Left lung (tissue), 10 donors: ENCODE data around the gene TCEAL3. TPM values are rescaled to one million over a fixed set of nuclear protein-coding genes. Genes with fewer than 3 reads are reported as not detected.
"Not testable (repeated sequence)": the region's sequence is repeated elsewhere in the genome, so short reads cannot be mapped to it uniquely, and the experiment has no call there.

Source experiments
- ATAC-seq: fragments of 200-7000 bp; cut with Tn5 transposase; one replicate; pipeline ENCODE4 v1.9.1; 2020; ENCODE audit warnings: moderate library complexity
- DNase-seq, 4 donors: peaks; one replicate each; pipeline ENCODE4 v3.0.0-alpha.2; 2013 to 2020
- H3K27ac ChIP-seq, 2 donors: fragments of 200-600 bp; sonication (generic) in 1 of 2; one replicate each; pipeline versions ENCODE4 v1.5.0 to v1.8.0; 2020 to 2021
- H3K27me3 ChIP-seq, 2 donors: fragments of 200-600 bp; sonication (generic) in 1 of 2; one replicate each; pipeline versions ENCODE4 v1.5.0 to v1.8.0; 2020 to 2021
- H3K36me3 ChIP-seq, 2 donors: fragments of 200-600 bp; sonication (generic) in 1 of 2; one replicate each; pipeline versions ENCODE4 v1.5.0 to v1.8.0; 2020 to 2021
- H3K4me1 ChIP-seq, 2 donors: fragments of 200-600 bp; one replicate each; pipeline ENCODE4 v1.8.0; 2021
- H3K4me3 ChIP-seq, 2 donors: fragments of 200-600 bp; sonication (generic) in 1 of 2; one replicate each; pipeline versions ENCODE4 v1.5.0 to v1.8.0; 2020 to 2021; ENCODE audit warnings: mild to moderate bottlenecking in 1 of 2
- H3K9me3 ChIP-seq, 2 donors: fragments of 200-600 bp; sonication (generic) in 1 of 2; one replicate each; pipeline versions ENCODE4 v1.5.0 to v1.8.0; 2020 to 2021
- intact Hi-C, 2 donors: fragments of 100-400 bp; cut with DNase I; formaldehyde crosslinking; loops; one replicate each; pipeline versions ENCODE4 v1.11.2 to v1.14.2; 2022
- polyA plus RNA-seq, 6 donors: library from polyadenylated mRNA; unstranded; fragments of 120-200 nt; gene quantifications; one replicate each; pipeline ENCODE4 v1.2.1, GENCODE V29; 2013; ENCODE audit not compliant: insufficient read length in 6 of 6
- total RNA-seq, 2 donors: library from RNA; stranded (reverse); fragmentation: NEBNext Ultra II Directional; extraction: Animal tissue kit (Norgen Biotek cat#: 25700); gene quantifications; one replicate each; pipeline ENCODE4 v1.2.1, GENCODE V29; 2021
- TF ChIP-seq, protein P1 (sequence below), 2 donors: fragments of 200-600 bp; sonication (generic) in 1 of 2; IDR thresholded peaks; one replicate each; pipeline versions ENCODE4 v1.5.0 to v1.8.0; 2021; ENCODE audit warnings: antibody characterized with exemption in 2 of 2
- donor health status: DM: no; HTN: yes; CAD: no.
- donor health status: DM: no; HTN: no; CAD: no.

The TCEAL3 gene
- total and polyA plus RNA-seq, 8 donors: 20.8 to 30.4 (median 25.6) TPM

DNA sequence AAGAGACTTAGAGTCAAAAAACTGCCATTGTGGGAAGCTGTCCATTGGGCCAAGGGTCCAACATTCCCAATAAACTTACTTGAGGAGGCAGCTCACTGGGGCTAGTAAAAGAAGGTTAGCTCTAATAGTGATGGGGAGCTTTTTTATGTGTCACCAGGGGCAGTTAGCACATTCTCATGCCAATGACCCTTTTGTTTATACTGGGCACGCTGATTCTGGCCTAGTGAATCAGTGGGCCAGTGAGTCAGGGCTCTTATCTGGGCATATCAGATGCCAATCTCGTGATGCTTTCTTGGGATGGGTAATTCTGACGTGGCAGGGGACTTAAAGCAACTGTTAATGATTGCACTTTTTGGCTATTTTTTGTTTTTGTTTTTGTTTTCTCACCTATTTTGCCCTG lies 48.9 kb downstream of the TCEAL3 start:
- intact Hi-C loops: no loop called here
- DNase-seq (no peak), ATAC-seq (peak; percentile 19)
- Histone ChIP-seq H3K27me3 (no peaks in the 10 kb centered on the region), H3K9me3 (no peaks in the 10 kb centered on the region), H3K36me3 (no peaks in the 10 kb centered on the region), H3K4me3 (no peak overlapping the region), H3K4me1 (no peaks in the 10 kb centered on the region), H3K27ac (no peak overlapping the region)
- TF ChIP-seq, protein P1, sequence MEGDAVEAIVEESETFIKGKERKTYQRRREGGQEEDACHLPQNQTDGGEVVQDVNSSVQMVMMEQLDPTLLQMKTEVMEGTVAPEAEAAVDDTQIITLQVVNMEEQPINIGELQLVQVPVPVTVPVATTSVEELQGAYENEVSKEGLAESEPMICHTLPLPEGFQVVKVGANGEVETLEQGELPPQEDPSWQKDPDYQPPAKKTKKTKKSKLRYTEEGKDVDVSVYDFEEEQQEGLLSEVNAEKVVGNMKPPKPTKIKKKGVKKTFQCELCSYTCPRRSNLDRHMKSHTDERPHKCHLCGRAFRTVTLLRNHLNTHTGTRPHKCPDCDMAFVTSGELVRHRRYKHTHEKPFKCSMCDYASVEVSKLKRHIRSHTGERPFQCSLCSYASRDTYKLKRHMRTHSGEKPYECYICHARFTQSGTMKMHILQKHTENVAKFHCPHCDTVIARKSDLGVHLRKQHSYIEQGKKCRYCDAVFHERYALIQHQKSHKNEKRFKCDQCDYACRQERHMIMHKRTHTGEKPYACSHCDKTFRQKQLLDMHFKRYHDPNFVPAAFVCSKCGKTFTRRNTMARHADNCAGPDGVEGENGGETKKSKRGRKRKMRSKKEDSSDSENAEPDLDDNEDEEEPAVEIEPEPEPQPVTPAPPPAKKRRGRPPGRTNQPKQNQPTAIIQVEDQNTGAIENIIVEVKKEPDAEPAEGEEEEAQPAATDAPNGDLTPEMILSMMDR (IDR thresholded peaks at IDR 0.05): no peak

- H3K27me3 ChIP-seq, H3K4me3 ChIP-seq, H3K36me3 ChIP-seq, DNase-seq, H3K4me1 ChIP-seq, intact Hi-C loops, H3K9me3 ChIP-seq, ATAC-seq, H3K27ac ChIP-seq: not testable (repeated sequence)
These were observed 49.3 kb downstream of the TCEAL3 start for GRCh38 chrX:103657066-103657465.

- Histone ChIP-seq H3K27ac (no peak overlapping the region), H3K36me3 (no peaks in the 10 kb centered on the region), H3K4me1 (no peaks in the 10 kb centered on the region), H3K27me3 (peaks cover 7% of the 10 kb centered on the region in 2 donors), H3K4me3 (no peak overlapping the region), H3K9me3 (no peaks in the 10 kb centered on the region)
- TF ChIP-seq, protein P1 (IDR thresholded peaks at IDR 0.05): no peak
- intact Hi-C loops: no loop called here
- ATAC-seq (no peak), DNase-seq (no peak)
These were observed 51.1 kb downstream of the TCEAL3 start for GRCh38 chrX:103658681-103659433.

GRCh38 chrX:103659460-103659859 lies 51.7 kb downstream of the TCEAL3 start:
- H3K4me1 ChIP-seq, H3K9me3 ChIP-seq, H3K36me3 ChIP-seq, ATAC-seq, H3K27ac ChIP-seq, DNase-seq, H3K4me3 ChIP-seq, intact Hi-C loops: not testable (repeated sequence)
- H3K27me3 ChIP-seq: peaks cover 13% of the 10 kb centered on the region in 2 donors

Other genes with a start within 250 kb of the TCEAL3 start
- 100 to 1,000 TPM in 1 of 2 donors, 10 to 100 TPM in 1; 91.0 to 155 TPM for gene BEX3, start 231.4 kb upstream of the TCEAL3 start, total RNA-seq
- gene BEX3, start 231.4 kb upstream of the TCEAL3 start, polyA plus RNA-seq: 100 to 1,000 TPM; 365 to 426 (median 375) TPM
- gene RAB40A, start 88.5 kb upstream of the TCEAL3 start, total RNA-seq: under 1 TPM; 0.17 to 0.21 TPM
- 1 to 10 TPM; 3.3 to 4.2 (median 3.5) TPM for gene RAB40A, start 88.5 kb upstream of the TCEAL3 start, polyA plus RNA-seq
- 10 to 100 TPM; 67.5 to 77.2 TPM for gene TCEAL4, start 22.4 kb upstream of the TCEAL3 start, total RNA-seq
- gene TCEAL4, start 22.4 kb upstream of the TCEAL3 start, polyA plus RNA-seq: 100 to 1,000 TPM; 129 to 164 (median 143) TPM
- gene TCEAL1, start 21.0 kb downstream of the TCEAL3 start, total RNA-seq: 10 to 100 TPM; 27.3 to 29.5 TPM
- 10 to 100 TPM; 31.3 to 34.0 (median 32.7) TPM for gene TCEAL1, start 21.0 kb downstream of the TCEAL3 start, polyA plus RNA-seq
- 100 to 1,000 TPM; 284 to 312 TPM for gene MORF4L2, start 78.7 kb downstream of the TCEAL3 start, total RNA-seq
- 100 to 1,000 TPM; 274 to 340 (median 312) TPM for gene MORF4L2, start 78.7 kb downstream of the TCEAL3 start, polyA plus RNA-seq
- gene TMEM31, start 102.9 kb downstream of the TCEAL3 start, total RNA-seq: not detected
- 1 to 10 TPM in 4 of 6 donors, under 1 TPM in 2; 0.80 to 1.8 (median 1.5) TPM for gene TMEM31, start 102.9 kb downstream of the TCEAL3 start, polyA plus RNA-seq
- under 1 TPM; 0.08 to 0.12 TPM for gene PLP1, start 168.9 kb downstream of the TCEAL3 start, total RNA-seq
- 10 to 100 TPM in 5 of 6 donors, 1 to 10 TPM in 1; 9.6 to 22.2 (median 15.5) TPM for gene PLP1, start 168.9 kb downstream of the TCEAL3 start, polyA plus RNA-seq
- gene RAB9B, start 224.3 kb downstream of the TCEAL3 start, total RNA-seq: 1 to 10 TPM in 1 of 2 donors, under 1 TPM in 1; 0.93 to 1.6 TPM
- gene RAB9B, start 224.3 kb downstream of the TCEAL3 start, polyA plus RNA-seq: 1 to 10 TPM; 2.8 to 3.4 (median 3.0) TPM